Mesothelial cell of epicardium (in vitro differentiated cells): Measurements from ENCODE around the gene ACAT2. TPM values are rescaled to one million over a fixed set of nuclear protein-coding genes. Genes with fewer than 3 reads are reported as not detected.
"Not testable (repeated sequence)": the region's sequence is repeated elsewhere in the genome, so short reads cannot be mapped to it uniquely, and the experiment has no call there.

Experiments
- DNase-seq, 2 experiments: peaks; one replicate each; pipeline ENCODE4 v3.0.0; 2021; ENCODE audit warnings: low spot score in 2 of 2; ENCODE audit not compliant: unreplicated experiment in 2 of 2
- H3K27ac Mint-ChIP-seq: 2 replicates; pipeline ENCODE4 v1.8.0; 2021; ENCODE audit warnings: mixed read lengths
- H3K27me3 Mint-ChIP-seq: 2 replicates; pipeline ENCODE4 v1.8.0; 2021; ENCODE audit warnings: low read depth, mixed read lengths
- H3K36me3 Mint-ChIP-seq: 2 replicates; pipeline ENCODE4 v1.8.0; 2021; ENCODE audit warnings: mixed read lengths
- H3K4me1 Mint-ChIP-seq: 2 replicates; pipeline ENCODE4 v1.8.0; 2021; ENCODE audit warnings: mixed read lengths
- H3K4me3 Mint-ChIP-seq: 2 replicates; pipeline ENCODE4 v1.8.0; 2021; ENCODE audit warnings: mild to moderate bottlenecking, moderate library complexity, mixed read lengths
- H3K9me3 Mint-ChIP-seq: 2 replicates; pipeline ENCODE4 v1.8.0; 2021; ENCODE audit warnings: mixed read lengths
- CTCF ChIP-seq: fragments of 200-600 bp; sonication (generic); IDR thresholded peaks from one replicate; pipeline ENCODE4 v1.5.0; 2021; ENCODE audit warnings: antibody characterized with exemption; ENCODE audit not compliant: unreplicated experiment
- total RNA-seq: library from RNA; stranded (reverse); gene quantifications from 3 replicates; pipeline ENCODE4 v1.2.1, GENCODE V29; 2021

Gene ACAT2
- total RNA-seq, 1 donor from 2014 or later: 35.8 TPM

GRCh38 chr6:159790956-159791598 lies 29.2 kb downstream of the ACAT2 start:
- H3K4me1 Mint-ChIP-seq: peaks cover 31% of the 10 kb centered on the region
- no peak for TF ChIP-seq CTCF
- no peaks in the 10 kb centered on the region for H3K9me3 Mint-ChIP-seq
- no peak for DNase-seq
- peaks cover 18% of the 10 kb centered on the region for H3K36me3 Mint-ChIP-seq
- peak overlapping the region; percentile 97 for H3K27ac Mint-ChIP-seq
- peak overlapping the region; percentile 98 for H3K4me3 Mint-ChIP-seq
- no peaks in the 10 kb centered on the region for H3K27me3 Mint-ChIP-seq

DNA sequence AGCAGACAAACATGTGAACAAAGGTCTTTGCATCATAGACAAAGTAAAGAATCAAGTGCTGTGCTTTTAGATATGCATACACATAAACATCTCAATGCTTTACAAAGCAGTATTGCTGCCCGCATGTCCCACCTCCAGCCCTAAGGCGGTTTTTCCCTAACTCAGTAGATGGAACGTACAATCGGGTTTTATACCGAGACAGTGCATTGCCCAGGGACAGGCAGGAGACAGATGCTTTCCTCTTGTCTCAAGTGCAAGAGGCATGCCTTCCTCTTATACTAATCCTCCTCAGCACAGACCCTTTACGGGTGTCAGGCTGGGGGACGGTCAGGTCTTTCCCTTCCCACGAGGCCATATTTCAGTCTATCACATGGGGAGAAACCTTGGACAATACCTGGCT lies 33.1 kb downstream of the ACAT2 start:
- not testable (repeated sequence) for H3K9me3 Mint-ChIP-seq, H3K27ac Mint-ChIP-seq, H3K27me3 Mint-ChIP-seq, DNase-seq, H3K4me3 Mint-ChIP-seq
- H3K36me3 Mint-ChIP-seq: peaks cover 29% of the 10 kb centered on the region
- peaks cover 13% of the 10 kb centered on the region for H3K4me1 Mint-ChIP-seq

- peaks cover 26% of the 10 kb centered on the region for H3K36me3 Mint-ChIP-seq
- TF ChIP-seq CTCF: no peak
- H3K4me1 Mint-ChIP-seq: no peaks in the 10 kb centered on the region
- H3K27ac Mint-ChIP-seq: no peak overlapping the region
- no peak overlapping the region for H3K4me3 Mint-ChIP-seq
- DNase-seq: no peak
- no peaks in the 10 kb centered on the region for H3K9me3 Mint-ChIP-seq
- H3K27me3 Mint-ChIP-seq: no peaks in the 10 kb centered on the region
Observed at GRCh38 chr6:159797554-159797953, 35.7 kb downstream of the ACAT2 start.

- Mint-ChIP-seq H3K9me3 (no peaks in the 10 kb centered on the region), H3K27me3 (no peaks in the 10 kb centered on the region), H3K4me1 (no peaks in the 10 kb centered on the region), H3K27ac (no peak within 1 kb of the TSS), H3K4me3 (no peak within 1 kb of the TSS), H3K36me3 (peaks cover 20% of the 10 kb centered on the region)
- TF ChIP-seq CTCF: no peak
- DNase-seq: no peak
Observed at GRCh38 chr6:159800141-159800865, 38.5 kb downstream of the ACAT2 start, which contains the start of gene PNLDC1. TSS of gene PNLDC1 (plus strand) at chr6:159800276. CDS start at chr6:159800308, 32 bp downstream.

- Mint-ChIP-seq H3K27ac (no peak overlapping the region), H3K4me3 (no peak overlapping the region), H3K36me3 (peaks cover 18% of the 10 kb centered on the region), H3K4me1 (no peaks in the 10 kb centered on the region), H3K9me3 (no peaks in the 10 kb centered on the region), H3K27me3 (no peaks in the 10 kb centered on the region)
- no peak for DNase-seq
- no peak for TF ChIP-seq CTCF
Observed at GRCh38 chr6:159801935-159802334, 40.1 kb downstream of the ACAT2 start.

DNA sequence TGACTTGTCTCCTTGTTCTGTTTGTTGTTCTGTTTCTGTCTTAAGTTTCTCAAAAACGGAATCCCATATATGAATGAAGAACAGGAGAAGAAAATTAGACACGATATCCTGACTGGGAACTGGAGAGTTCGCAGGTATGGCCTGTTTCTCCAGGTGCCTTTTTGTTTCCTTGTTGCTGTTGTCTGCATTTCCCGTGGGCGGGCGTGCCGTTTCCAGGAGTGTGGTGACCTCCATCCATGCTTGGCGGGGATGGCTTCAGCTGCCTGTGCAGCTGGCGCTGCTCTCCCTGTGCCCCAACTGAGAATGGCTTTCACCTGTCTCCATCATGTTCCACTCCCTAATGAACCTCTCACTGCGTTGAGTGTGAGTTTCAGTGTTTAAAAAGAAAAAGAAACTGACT lies 42.7 kb downstream of the ACAT2 start:
- no peak overlapping the region for H3K4me3 Mint-ChIP-seq
- no peaks in the 10 kb centered on the region for H3K9me3 Mint-ChIP-seq
- H3K4me1 Mint-ChIP-seq: no peaks in the 10 kb centered on the region
- TF ChIP-seq CTCF: no peak
- DNase-seq: no peak
- H3K36me3 Mint-ChIP-seq: peaks cover 3% of the 10 kb centered on the region
- no peaks in the 10 kb centered on the region for H3K27me3 Mint-ChIP-seq
- H3K27ac Mint-ChIP-seq: no peak overlapping the region
